H1 (cell line): ENCODE data around the gene EXD1. TPM values are rescaled to one million over a fixed set of nuclear protein-coding genes. Genes with fewer than 3 reads are reported as not detected.

ENCODE experiments used
- CTCF ChIA-PET: fragments of 300-600 bp; sonication (Branson Sonifier 250); formaldehyde crosslinking; loops from one replicate; lab custom pipeline; 2021; ENCODE audit not compliant: partially characterized antibody; lab: Charles Lee
- POLR2A ChIA-PET: fragments of 300-600 bp; sonication (Branson Sonifier 250); formaldehyde crosslinking; loops from one replicate; lab custom pipeline; 2021; ENCODE audit warnings: inconsistent platforms; ENCODE audit not compliant: partially characterized antibody; lab: Charles Lee
- DNase-seq, 2 experiments: peaks; one replicate each; pipeline versions ENCODE4 v3.0.0 to v3.0.0-alpha.2; 2010 to 2022; ENCODE audit warnings: low spot score in 2 of 2, low read depth in 1 of 2, mixed read lengths in 1 of 2
- FAIRE-seq: peaks from 2 replicates; lab custom pipeline; 2011; peaks lifted over from hg19 to GRCh38; lab: Jason Lieb, UNC
- H2AFZ ChIP-seq: 2 replicates; pipeline ENCODE4 v1.8.1; 2012; ENCODE audit warnings: low read length, inconsistent platforms
- H2AK5ac ChIP-seq: 2 replicates; pipeline ENCODE4 v1.6.1; 2013; ENCODE audit warnings: low read depth, low read length
- H2BK120ac ChIP-seq: replicated peaks from 2 replicates; pipeline ENCODE3; 2013; ENCODE audit warnings: low read depth, low read length, inconsistent platforms
- H2BK12ac ChIP-seq: 2 replicates; pipeline ENCODE4 v1.6.1; 2013; ENCODE audit warnings: low read depth, low read length
- H2BK15ac ChIP-seq: 2 replicates; pipeline ENCODE4 v1.6.1; 2013; ENCODE audit warnings: low read length
- H2BK20ac ChIP-seq: 2 replicates; pipeline ENCODE4 v1.6.1; 2013; ENCODE audit warnings: low read length
- H2BK5ac ChIP-seq: 2 replicates; pipeline ENCODE4 v1.6.1; 2013; ENCODE audit warnings: low read depth, low read length
- H3K14ac ChIP-seq: 2 replicates; pipeline ENCODE4 v1.6.1; 2013; ENCODE audit warnings: inconsistent platforms; ENCODE audit not compliant: insufficient read length
- H3K18ac ChIP-seq: 2 replicates; pipeline ENCODE4 v1.6.1; 2013; ENCODE audit warnings: low read length; ENCODE audit errors: extremely low read depth
- H3K23ac ChIP-seq: 2 replicates; pipeline ENCODE4 v1.6.1; 2013; ENCODE audit warnings: inconsistent platforms; ENCODE audit not compliant: insufficient read length
- H3K23me2 ChIP-seq: 2 replicates; pipeline ENCODE4 v1.6.1; 2013; ENCODE audit warnings: low read depth, low read length
- H3K27ac ChIP-seq: 2 replicates; pipeline ENCODE4 v1.6.1; 2011; ENCODE audit warnings: low read depth, low read length, inconsistent platforms
- H3K27me3 ChIP-seq, 4 experiments: replicated peaks in 1 of 4; 1 replicate in 1 of 4; 2 replicates in 3 of 4; pipeline versions ENCODE4 v1.6.1 to v1.8.1; 2011 to 2013; ENCODE audit warnings: low read length in 3 of 4, mild to moderate bottlenecking in 3 of 4, inconsistent platforms in 2 of 4, mixed read lengths in 2 of 4, moderate library complexity in 1 of 4; ENCODE audit not compliant: control insufficient read depth in 3 of 4, insufficient read depth in 3 of 4; ENCODE audit errors: extremely low read depth in 1 of 4
- H3K36me3 ChIP-seq, 4 experiments: 2 replicates each; pipeline versions ENCODE4 v1.6.1 to v1.8.1; 2011 to 2013; ENCODE audit warnings: mild to moderate bottlenecking in 4 of 4, low read length in 3 of 4, moderate library complexity in 2 of 4, control low read depth in 1 of 4, inconsistent platforms in 1 of 4; ENCODE audit not compliant: insufficient read depth in 4 of 4, control insufficient read depth in 2 of 4
- H3K4ac ChIP-seq: replicated peaks from 2 replicates; pipeline ENCODE3; 2013; ENCODE audit warnings: low read length, low read depth, mixed read lengths, inconsistent platforms; ENCODE audit not compliant: insufficient read length
- H3K4me1 ChIP-seq, 4 experiments: replicated peaks in 1 of 4; 1 replicate in 1 of 4; 2 replicates in 3 of 4; pipeline versions ENCODE4 v1.6.1 to v1.8.1; 2011 to 2013; ENCODE audit warnings: low read length in 3 of 4, inconsistent platforms in 2 of 4, mixed read lengths in 1 of 4; ENCODE audit not compliant: insufficient read depth in 4 of 4, control insufficient read depth in 3 of 4
- H3K4me2 ChIP-seq, 2 experiments: 2 replicates each; pipeline versions ENCODE4 v1.6.1 to v1.8.1; 2011 to 2013; ENCODE audit warnings: low read depth in 2 of 2, low read length in 2 of 2, control low read depth in 1 of 2, inconsistent platforms in 1 of 2, mild to moderate bottlenecking in 1 of 2; ENCODE audit not compliant: insufficient read depth in 1 of 2
- H3K4me3 ChIP-seq, 4 experiments: fragments of 200-600, 300-600 bp in 1 of 4; sonication (generic), shearing (Covaris generic), sonication (Bioruptor Twin) in 1 of 4; 2 replicates each; pipeline versions ENCODE4 v1.5.1 to v1.8.1; 2011 to 2016; ENCODE audit warnings: low read length in 4 of 4, low read depth in 3 of 4, control low read depth in 2 of 4, inconsistent platforms in 2 of 4, mild to moderate bottlenecking in 2 of 4, mixed read lengths in 1 of 4, moderate library complexity in 1 of 4; ENCODE audit not compliant: insufficient read depth in 2 of 4; ENCODE audit errors: extremely low read depth in 1 of 4
- H3K56ac ChIP-seq: replicated peaks from 2 replicates; pipeline ENCODE3; 2013; ENCODE audit warnings: low read depth, mild to moderate bottlenecking, mixed read lengths, low read length, inconsistent platforms; ENCODE audit not compliant: insufficient read length
- H3K79me1 ChIP-seq: 2 replicates; pipeline ENCODE4 v1.6.1; 2013; ENCODE audit warnings: low read depth, low read length, control low read depth
- H3K79me2 ChIP-seq, 2 experiments: 2 replicates each; pipeline versions ENCODE4 v1.6.1 to v1.8.1; 2012 to 2013; ENCODE audit warnings: low read length in 2 of 2, mild to moderate bottlenecking in 2 of 2, inconsistent platforms in 1 of 2; ENCODE audit not compliant: insufficient read depth in 2 of 2, control insufficient read depth in 1 of 2
- H3K9ac ChIP-seq, 4 experiments: replicated peaks in 1 of 4; 1 replicate in 1 of 4; 2 replicates in 3 of 4; pipeline versions ENCODE4 v1.6.1 to v1.8.1; 2011 to 2013; ENCODE audit warnings: low read depth in 3 of 4, low read length in 3 of 4, control low read depth in 2 of 4, mild to moderate bottlenecking in 2 of 4, moderate library complexity in 2 of 4, inconsistent platforms in 1 of 4; ENCODE audit errors: extremely low read depth in 1 of 4
- H3K9me3 ChIP-seq, 2 experiments: 2 replicates each; pipeline versions ENCODE4 v1.6.1 to v1.8.1; 2012 to 2013; ENCODE audit warnings: mild to moderate bottlenecking in 2 of 2, moderate library complexity in 2 of 2, control low read depth in 1 of 2, inconsistent platforms in 1 of 2, low read depth in 1 of 2, low read length in 1 of 2, mixed read lengths in 1 of 2; ENCODE audit not compliant: insufficient read depth in 2 of 2
- H4K20me1 ChIP-seq, 2 experiments: replicated peaks in 1 of 2; 2 replicates each; pipeline versions ENCODE3 to v1.8.1; 2011 to 2013; ENCODE audit warnings: inconsistent platforms in 2 of 2, low read length in 2 of 2, mild to moderate bottlenecking in 1 of 2; ENCODE audit not compliant: insufficient read depth in 2 of 2, control insufficient read depth in 1 of 2
- H4K5ac ChIP-seq: 2 replicates; pipeline ENCODE4 v1.6.1; 2013; ENCODE audit warnings: low read length, low read depth, mixed read lengths, inconsistent platforms; ENCODE audit not compliant: insufficient read length
- H4K8ac ChIP-seq: 2 replicates; pipeline ENCODE4 v1.8.0; 2013; ENCODE audit warnings: mild to moderate bottlenecking, moderate library complexity, low read length, inconsistent platforms; ENCODE audit not compliant: insufficient read depth; ENCODE audit errors: extremely low read depth
- H4K91ac ChIP-seq: replicated peaks from 2 replicates; pipeline ENCODE3; 2013; ENCODE audit warnings: low read length, mixed read lengths, inconsistent platforms; ENCODE audit not compliant: insufficient read length
- EGR1 ChIP-seq: IDR thresholded peaks from 2 replicates; pipeline ENCODE4 v1.6.1; 2011; ENCODE audit warnings: low read depth, low read length, borderline replicate concordance
- JUN ChIP-seq: IDR thresholded peaks from 2 replicates; pipeline ENCODE4 v1.6.1; 2011; ENCODE audit warnings: low read depth, mild to moderate bottlenecking, improper control_type of control experiment, low read length
- JUND ChIP-seq: IDR thresholded peaks from 2 replicates; pipeline ENCODE4 v1.6.1; 2011; ENCODE audit warnings: mild to moderate bottlenecking, improper control_type of control experiment, low read length
- RXRA ChIP-seq: IDR thresholded peaks from 2 replicates; pipeline ENCODE4 v1.6.1; 2011; ENCODE audit warnings: low read depth, mild to moderate bottlenecking, low read length, moderate library complexity; ENCODE audit not compliant: insufficient read depth
- SP1 ChIP-seq: IDR thresholded peaks from 2 replicates; pipeline ENCODE4 v1.6.1; 2011; ENCODE audit warnings: low read depth, low read length
- WGBS, 2 experiments: shearing (Covaris generic) in 1 of 2; methylation state at CpG; one replicate each; pipeline versions ENCODE4 v1.1.6 to v1.1.7; 2013 to 2015; ENCODE audit warnings: low lambda C conversion rate in 2 of 2, mixed read lengths in 2 of 2, inconsistent platforms in 1 of 2, low coverage in 1 of 2, missing lambda C conversion rate in 1 of 2; ENCODE audit not compliant: insufficient replicate concordance in 2 of 2, insufficient coverage in 1 of 2, insufficient read length in 1 of 2; ENCODE audit errors: extremely low coverage in 1 of 2, missing lambda C conversion rate in 1 of 2; 5-methylcytosine and 5-hydroxymethylcytosine counted together
- polyA plus RNA-seq, 7 experiments: library from polyadenylated mRNA; depleted of rRNA in 3 of 7; stranded (reverse) in 5 of 7; unstranded in 2 of 7; fragments of >200 nt in 5 of 7; fragments of 200-250 nt in 2 of 7; gene quantifications; 1 replicate in 5 of 7; 2 replicates in 1 of 7; 4 replicates in 1 of 7; pipeline versions ENCODE4 v1.2.1 to v1.2.3, GENCODE V29; 2011 to 2013; ENCODE audit warnings: missing spikeins in 2 of 7, mixed read lengths in 2 of 7
- total RNA-seq: library from RNA; stranded (reverse); fragmentation: NEBNext Ultra II Directional; extraction: Animal tissue kit (Norgen Biotek cat#: 25700); gene quantifications from 2 replicates; pipeline ENCODE4 v1.2.1, GENCODE V29; 2021

The EXD1 gene
- total and polyA plus RNA-seq, 2 of the 8 experiments (the other 6 are each of a cell fraction or from before 2014, with no cell fraction given) = 0.06 to 0.54 TPM

GRCh38 chr15:41262571-41262970, 32.0 kb upstream of the EXD1 start:
- H4K8ac ChIP-seq = no peak overlapping the region
- H2BK120ac ChIP-seq = no peak overlapping the region
- no peak for DNase-seq
- no peak overlapping the region for H3K56ac ChIP-seq
- ChIA-PET CTCF (no interaction called here), POLR2A (no interaction called here)
- H2BK15ac ChIP-seq = no peak overlapping the region
- no peaks in the 10 kb centered on the region for H4K20me1 ChIP-seq
- no peak overlapping the region for H3K23ac ChIP-seq
- no peak overlapping the region for H2BK5ac ChIP-seq
- no peak overlapping the region for H3K27ac ChIP-seq
- no peak overlapping the region for H3K18ac ChIP-seq
- no peak overlapping the region for H3K4me3 ChIP-seq
- no peak overlapping the region for H4K91ac ChIP-seq
- no peak for FAIRE-seq
- H3K14ac ChIP-seq = no peak overlapping the region
- no peak overlapping the region for H2AFZ ChIP-seq
- no peak overlapping the region for H2BK12ac ChIP-seq
- H4K5ac ChIP-seq = no peak overlapping the region
- no peaks in the 10 kb centered on the region for H3K23me2 ChIP-seq
- 92% methylated on average over 8 of the region's 8 CpGs; no CpG with 5 or more reads in 1 of the 2 experiments for WGBS, 2 experiments
- H3K4ac ChIP-seq = no peak overlapping the region
- no peaks in the 10 kb centered on the region for H3K27me3 ChIP-seq
- peaks cover 0 to 3% (median 2%) of the 10 kb centered on the region in 4 experiments; a peak in 6 of 7 replicates for H3K4me1 ChIP-seq
- H3K79me1 ChIP-seq = no peaks in the 10 kb centered on the region
- H3K79me2 ChIP-seq = no peaks in the 10 kb centered on the region
- no peak overlapping the region for H3K9ac ChIP-seq
- no peak overlapping the region for H2BK20ac ChIP-seq
- no peak overlapping the region for H3K4me2 ChIP-seq
- H3K36me3 ChIP-seq = peaks cover 0 to 18% (median 4%) of the 10 kb centered on the region in 4 experiments; a peak in 3 of 8 replicates
- no peak overlapping the region for H2AK5ac ChIP-seq
- no peaks in the 10 kb centered on the region for H3K9me3 ChIP-seq
- no peak for TF ChIP-seq SP1
- TF ChIP-seq EGR1 = no peak
- no peak for TF ChIP-seq JUN
- no peak for TF ChIP-seq RXRA
- TF ChIP-seq JUND = no peak
